Measurements from ENCODE around the gene C10orf53. TPM values are rescaled to one million over a fixed set of nuclear protein-coding genes. Genes with fewer than 3 reads are reported as not detected.

Gene C10orf53
- total RNA-seq, 1 donor from 2014 or later, result not detected

DNA sequence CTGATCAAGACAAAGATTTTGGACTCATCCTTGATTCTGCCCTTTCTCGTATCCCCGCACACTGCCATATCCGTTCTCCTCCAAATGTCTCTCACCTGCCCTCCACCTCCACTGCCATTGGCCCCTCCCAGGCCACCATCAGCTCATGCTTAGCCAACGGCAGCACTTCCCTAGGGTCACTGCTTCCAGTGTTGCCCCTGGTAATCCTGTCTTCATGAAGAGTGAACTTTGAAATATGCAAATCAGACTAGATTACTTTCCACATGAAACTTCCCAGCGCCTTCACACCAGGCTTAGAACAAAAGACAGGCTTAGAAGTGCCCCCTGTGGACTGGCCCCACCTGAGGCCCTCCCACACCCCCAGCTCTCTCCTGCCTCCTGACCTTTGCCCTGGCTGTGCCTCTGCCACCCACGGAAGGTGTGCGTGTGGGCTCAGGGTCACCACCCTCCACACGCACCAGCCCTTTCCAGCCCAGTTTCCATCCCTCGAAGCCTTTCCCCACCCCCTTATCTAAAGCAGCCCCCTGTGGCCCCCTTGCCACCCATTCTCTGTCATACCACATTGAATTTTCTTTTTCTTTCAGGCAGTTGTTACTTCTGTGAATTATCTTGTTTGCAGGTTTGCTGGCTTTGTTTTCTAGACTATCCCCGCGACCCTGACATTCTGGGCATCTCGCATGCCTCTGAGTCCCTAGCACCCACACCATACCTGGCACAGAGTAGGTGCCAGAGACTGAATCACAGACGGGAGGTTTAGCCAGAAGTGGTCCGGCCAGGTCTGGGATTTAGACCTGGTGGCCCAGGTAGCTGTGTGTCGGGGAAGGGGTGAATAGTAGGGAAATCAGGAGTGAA is 26.8 kb upstream of the C10orf53 start:
- Mint-ChIP-seq H3K4me3 (ENCODE audit: unreplicated experiment) (no peak overlapping the region), H3K9me3 (ENCODE audit: unreplicated experiment) (no peaks in the 10 kb centered on the region), H3K27me3 (ENCODE audit: unreplicated experiment) (peaks cover 8% of the 10 kb centered on the region), H3K36me3 (ENCODE audit: low read depth, unreplicated experiment) (peaks cover 3% of the 10 kb centered on the region), H3K4me1 (ENCODE audit: unreplicated experiment) (peaks cover 41% of the 10 kb centered on the region), H3K27ac (ENCODE audit: unreplicated experiment) (no peak overlapping the region)
- DNase-seq (ENCODE audit: low spot score), result no peak
- TF ChIP-seq, protein P1, sequence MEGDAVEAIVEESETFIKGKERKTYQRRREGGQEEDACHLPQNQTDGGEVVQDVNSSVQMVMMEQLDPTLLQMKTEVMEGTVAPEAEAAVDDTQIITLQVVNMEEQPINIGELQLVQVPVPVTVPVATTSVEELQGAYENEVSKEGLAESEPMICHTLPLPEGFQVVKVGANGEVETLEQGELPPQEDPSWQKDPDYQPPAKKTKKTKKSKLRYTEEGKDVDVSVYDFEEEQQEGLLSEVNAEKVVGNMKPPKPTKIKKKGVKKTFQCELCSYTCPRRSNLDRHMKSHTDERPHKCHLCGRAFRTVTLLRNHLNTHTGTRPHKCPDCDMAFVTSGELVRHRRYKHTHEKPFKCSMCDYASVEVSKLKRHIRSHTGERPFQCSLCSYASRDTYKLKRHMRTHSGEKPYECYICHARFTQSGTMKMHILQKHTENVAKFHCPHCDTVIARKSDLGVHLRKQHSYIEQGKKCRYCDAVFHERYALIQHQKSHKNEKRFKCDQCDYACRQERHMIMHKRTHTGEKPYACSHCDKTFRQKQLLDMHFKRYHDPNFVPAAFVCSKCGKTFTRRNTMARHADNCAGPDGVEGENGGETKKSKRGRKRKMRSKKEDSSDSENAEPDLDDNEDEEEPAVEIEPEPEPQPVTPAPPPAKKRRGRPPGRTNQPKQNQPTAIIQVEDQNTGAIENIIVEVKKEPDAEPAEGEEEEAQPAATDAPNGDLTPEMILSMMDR (IDR thresholded peaks at IDR 0.05; ENCODE audit: unreplicated experiment), result no peak

DNA sequence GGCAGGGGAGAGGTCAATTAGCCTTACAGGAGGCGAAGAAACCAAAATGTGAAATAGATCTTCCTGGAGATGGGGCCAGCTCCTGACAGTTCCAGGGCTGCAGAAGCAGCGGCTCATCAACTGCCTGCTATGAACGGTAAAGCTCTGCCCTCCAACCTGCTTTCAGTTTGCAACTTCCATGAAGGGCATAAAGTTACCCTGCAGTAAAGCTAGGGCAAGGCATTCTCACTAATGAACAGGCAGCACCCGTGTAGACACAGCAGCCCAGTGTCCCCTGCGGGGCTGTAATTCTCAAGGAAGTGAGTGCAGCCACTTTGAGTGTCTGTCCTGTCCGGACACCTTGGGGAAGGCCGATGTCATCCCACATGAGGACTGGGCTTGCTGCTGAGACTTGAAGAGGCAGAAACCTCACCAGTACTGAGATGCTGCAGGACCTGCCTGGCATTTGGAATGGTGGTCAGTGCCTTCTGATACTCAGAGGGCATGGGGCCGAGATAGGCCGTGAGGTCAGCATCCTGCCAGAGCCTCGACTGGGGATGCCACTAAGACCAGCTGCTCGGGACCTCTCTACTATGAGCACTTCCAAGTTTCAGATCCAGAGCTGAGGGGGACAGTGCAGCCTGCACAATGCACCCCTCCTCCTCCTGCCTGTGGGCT is 26.1 kb upstream of the C10orf53 start:
- peaks cover 8% of the 10 kb centered on the region for H3K27me3 Mint-ChIP-seq (ENCODE audit: unreplicated experiment)
- no peak for DNase-seq (ENCODE audit: low spot score)

DNA sequence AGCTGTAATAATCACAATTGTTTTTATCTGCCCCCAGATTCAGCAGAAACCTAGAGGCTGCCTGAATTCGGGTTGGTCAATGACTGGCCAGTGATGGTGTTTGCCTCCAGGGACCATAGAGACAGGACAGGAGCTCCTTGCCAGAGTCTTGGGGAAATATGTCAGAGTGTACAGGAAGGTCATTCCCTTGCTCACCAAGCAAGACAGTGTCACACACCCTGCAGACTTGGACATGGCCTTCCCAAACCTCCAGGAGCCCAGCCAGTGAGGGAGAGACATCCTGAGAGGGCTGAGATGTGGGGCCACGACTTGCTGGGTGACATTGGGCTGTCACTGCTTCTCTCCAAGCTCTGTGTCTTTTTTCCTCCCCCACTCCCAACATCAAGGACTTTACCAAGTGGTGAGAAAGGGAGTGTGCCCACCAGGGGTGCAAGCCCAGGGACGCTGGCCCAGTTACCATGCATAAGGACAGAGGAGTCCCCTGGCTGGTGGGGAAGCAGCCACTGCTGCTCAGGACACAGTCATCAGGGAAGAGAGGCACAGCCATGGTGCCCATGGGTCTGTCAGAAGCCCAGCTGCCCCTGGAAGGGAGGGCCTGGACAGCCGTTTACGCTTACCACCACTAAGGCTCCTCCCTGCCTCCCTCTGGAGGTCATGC is 25.3 kb upstream of the C10orf53 start:
- TF ChIP-seq, protein P1 (IDR thresholded peaks at IDR 0.05; ENCODE audit: unreplicated experiment), result no peak
- Mint-ChIP-seq H3K9me3 (ENCODE audit: unreplicated experiment) (no peaks in the 10 kb centered on the region), H3K27me3 (ENCODE audit: unreplicated experiment) (peaks cover 5% of the 10 kb centered on the region), H3K27ac (ENCODE audit: unreplicated experiment) (no peak overlapping the region), H3K4me1 (ENCODE audit: unreplicated experiment) (peaks cover 27% of the 10 kb centered on the region), H3K4me3 (ENCODE audit: unreplicated experiment) (no peak overlapping the region), H3K36me3 (ENCODE audit: low read depth, unreplicated experiment) (peaks cover 3% of the 10 kb centered on the region)
- no peak for DNase-seq (ENCODE audit: low spot score)

More for the DNA sequence above, 26.1 kb upstream of the C10orf53 start:
- Mint-ChIP-seq H3K36me3 (ENCODE audit: low read depth, unreplicated experiment) (peaks cover 3% of the 10 kb centered on the region), H3K4me3 (ENCODE audit: unreplicated experiment) (no peak overlapping the region), H3K27ac (ENCODE audit: unreplicated experiment) (no peak overlapping the region), H3K4me1 (ENCODE audit: unreplicated experiment) (peaks cover 34% of the 10 kb centered on the region), H3K9me3 (ENCODE audit: unreplicated experiment) (no peaks in the 10 kb centered on the region)
- TF ChIP-seq, protein P1 (IDR thresholded peaks at IDR 0.05; ENCODE audit: unreplicated experiment), result no peak

DNA sequence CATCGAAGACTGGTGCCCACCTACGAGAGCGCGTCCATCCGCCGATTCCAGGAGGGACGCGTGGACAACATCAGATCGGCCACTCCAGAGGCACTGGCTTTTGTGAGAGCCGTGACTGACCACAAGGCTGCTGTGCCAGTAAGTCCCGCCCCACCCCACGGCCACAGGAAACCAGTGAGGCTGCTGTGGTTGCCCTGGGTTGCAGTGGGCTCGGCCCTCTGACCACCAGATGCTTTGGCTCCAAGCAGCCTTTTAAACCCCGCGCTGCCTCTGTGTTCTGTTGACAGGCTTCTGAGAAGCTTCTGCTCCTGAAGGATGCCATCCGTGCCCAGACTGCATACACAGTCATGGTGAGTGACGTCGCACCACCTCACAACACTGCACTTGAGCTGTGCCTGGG is 24.4 kb upstream of the C10orf53 start:
- Mint-ChIP-seq H3K4me1 (ENCODE audit: unreplicated experiment) (peaks cover 19% of the 10 kb centered on the region), H3K27ac (ENCODE audit: unreplicated experiment) (no peak overlapping the region), H3K4me3 (ENCODE audit: unreplicated experiment) (no peak overlapping the region), H3K27me3 (ENCODE audit: unreplicated experiment) (peaks cover 5% of the 10 kb centered on the region), H3K36me3 (ENCODE audit: low read depth, unreplicated experiment) (peaks cover 3% of the 10 kb centered on the region), H3K9me3 (ENCODE audit: unreplicated experiment) (no peaks in the 10 kb centered on the region)
- DNase-seq (ENCODE audit: low spot score), result no peak
- TF ChIP-seq, protein P1 (IDR thresholded peaks at IDR 0.05; ENCODE audit: unreplicated experiment), result no peak

All from endothelial cell (in vitro differentiated cells).